GM12873 (cell line): Measurements from ENCODE around the gene AFAP1.

Experiments
- CTCF ChIP-seq: IDR thresholded peaks from 2 replicates; pipeline ENCODE4 v1.5.1; 2012; ENCODE audit warnings: low read depth, mild to moderate bottlenecking, moderate library complexity, low read length, control low read depth; ENCODE audit not compliant: insufficient read depth; ENCODE audit errors: missing control alignments

AFAP1 gene

GRCh38 chr4:7857993-7858392, 81.7 kb downstream of the AFAP1 start:
- TF ChIP-seq CTCF: no peak

- TF ChIP-seq CTCF: no peak
These were observed 82.4 kb downstream of the AFAP1 start for GRCh38 chr4:7857238-7857701.

DNA sequence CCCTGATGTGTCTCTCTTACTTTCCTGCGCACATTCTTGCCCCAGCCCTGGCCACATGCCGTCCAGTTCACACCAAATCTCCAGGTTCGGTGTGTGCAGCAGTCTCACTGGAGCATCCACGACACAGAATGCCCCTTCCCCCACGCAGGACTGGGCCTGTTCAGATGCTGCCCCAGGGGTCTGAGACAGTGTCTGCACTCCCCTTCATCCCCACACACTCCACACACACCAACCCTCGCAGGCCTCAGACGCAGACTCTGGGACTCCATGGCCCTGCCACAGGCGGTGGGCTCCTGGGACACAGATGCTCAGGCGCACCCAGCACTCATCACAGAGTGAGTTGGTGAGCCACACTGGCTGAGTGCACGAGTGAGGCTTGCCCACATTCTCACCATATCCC, 83.9 kb downstream of the AFAP1 start:
- no peak for TF ChIP-seq CTCF

GRCh38 chr4:7854697-7855370, 84.8 kb downstream of the AFAP1 start:
- TF ChIP-seq CTCF: no peak

- TF ChIP-seq CTCF: no peak
These were observed 85.4 kb downstream of the AFAP1 start for GRCh38 chr4:7854216-7854615.

DNA sequence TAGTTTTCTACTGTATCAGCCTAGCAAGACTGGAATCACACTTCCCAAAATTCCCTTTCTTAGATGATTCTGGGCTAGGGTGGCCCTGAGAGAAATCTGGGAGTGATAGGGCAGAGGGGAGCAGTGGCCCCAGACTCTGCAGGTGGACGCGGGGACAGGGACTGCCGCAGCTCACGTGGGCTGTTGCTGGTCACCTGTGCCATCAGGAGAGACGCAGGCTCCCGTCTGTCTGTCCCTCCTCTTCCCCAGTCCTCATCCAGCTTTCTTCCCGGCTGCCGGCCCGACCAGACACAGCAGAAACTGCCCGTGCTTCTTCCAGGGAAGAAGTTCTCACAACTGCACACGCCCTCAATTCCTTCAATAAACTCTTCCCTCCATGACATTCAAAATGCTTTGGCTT, 86.4 kb downstream of the AFAP1 start:
- no peak for TF ChIP-seq CTCF

DNA sequence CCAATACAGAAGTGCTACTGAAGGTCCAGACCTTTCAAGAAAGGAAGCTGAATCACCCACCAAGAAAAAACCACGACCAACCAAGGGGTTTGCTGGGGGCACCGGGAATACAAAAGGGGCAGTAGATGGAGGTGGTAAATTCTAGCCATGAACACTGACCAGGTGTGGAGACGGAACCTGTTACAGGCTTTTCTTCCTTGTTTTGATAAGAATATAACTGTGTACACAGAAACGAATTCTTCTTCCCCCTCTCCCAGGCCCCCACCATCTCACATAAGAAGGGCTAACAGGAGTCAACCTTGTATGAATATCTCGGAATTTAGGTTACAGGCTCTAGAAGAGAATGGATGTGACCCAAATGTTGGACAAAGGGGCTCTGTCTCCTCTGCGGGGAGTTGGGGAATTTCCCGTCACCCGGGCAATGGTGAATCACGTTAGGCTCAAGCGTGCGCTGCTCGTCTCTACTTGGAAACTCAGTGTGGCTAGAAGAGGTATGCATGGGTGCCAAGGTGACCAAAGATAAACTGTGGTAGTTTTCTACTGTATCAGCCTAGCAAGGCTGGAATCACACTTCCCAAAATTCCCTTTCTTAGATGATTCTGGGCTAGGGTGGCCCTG, 87.0 kb downstream of the AFAP1 start:
- TF ChIP-seq CTCF: no peak
